ENCODE measurements around the gene SLC13A4. TPM values are rescaled to one million over a fixed set of nuclear protein-coding genes. Genes with fewer than 3 reads are reported as not detected.

The SLC13A4 gene
- total and polyA plus RNA-seq, 2 of the 13 experiments (the other 11 are each of a cell fraction or from before 2014, with no cell fraction given) = 0.04 TPM; not detected in 1

- TF ChIP-seq TEF (CRISPR knock-in tag; IDR thresholded peaks at IDR 0.05) (peak; percentile 80; the same call in 1 of the 2 replicates), BCLAF1 (IDR thresholded peaks at IDR 0.05) (no peak), ZNF589 (CRISPR knock-in tag; conservative IDR thresholded peaks at IDR 0.05) (no peak), NR2F1 (CRISPR knock-in tag; IDR thresholded peaks at IDR 0.05) (no peak), ZNF280D (CRISPR knock-in tag; IDR thresholded peaks at IDR 0.05) (no peak), CSRNP1 (CRISPR knock-in tag; IDR thresholded peaks at IDR 0.05) (no peak), ESRRA (CRISPR knock-in tag; IDR thresholded peaks at IDR 0.05; ENCODE audit: low read depth) (no peak), ZNF839 (CRISPR knock-in tag; IDR thresholded peaks at IDR 0.05; ENCODE audit: borderline replicate concordance) (no peak), SETDB1 (CRISPR knock-in tag; IDR thresholded peaks at IDR 0.05; ENCODE audit: borderline replicate concordance) (no peak), ZNF780A (CRISPR knock-in tag; IDR thresholded peaks at IDR 0.05) (no peak), ZNF598 (CRISPR knock-in tag; IDR thresholded peaks at IDR 0.05; ENCODE audit: borderline replicate concordance) (no peak), ZNF703 (CRISPR knock-in tag; IDR thresholded peaks at IDR 0.05; ENCODE audit: borderline replicate concordance) (no peak), ZNF841 (CRISPR knock-in tag; IDR thresholded peaks at IDR 0.05; ENCODE audit: borderline replicate concordance) (no peak), POLR2AphosphoS2 (IDR thresholded peaks at IDR 0.05; ENCODE audit: low read depth, low read length) (no peak), TFAP4 (IDR thresholded peaks at IDR 0.05; ENCODE audit: borderline replicate concordance, low read depth) (0 out of 2 replicates have a peak, but pooled peaks have one; percentile 8), ZNF816 (CRISPR knock-in tag; IDR thresholded peaks at IDR 0.05; ENCODE audit: borderline replicate concordance) (no peak)
- TF ChIP-seq, protein P1, sequence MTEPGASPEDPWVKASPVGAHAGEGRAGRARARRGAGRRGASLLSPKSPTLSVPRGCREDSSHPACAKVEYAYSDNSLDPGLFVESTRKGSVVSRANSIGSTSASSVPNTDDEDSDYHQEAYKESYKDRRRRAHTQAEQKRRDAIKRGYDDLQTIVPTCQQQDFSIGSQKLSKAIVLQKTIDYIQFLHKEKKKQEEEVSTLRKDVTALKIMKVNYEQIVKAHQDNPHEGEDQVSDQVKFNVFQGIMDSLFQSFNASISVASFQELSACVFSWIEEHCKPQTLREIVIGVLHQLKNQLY (CRISPR knock-in tag; IDR thresholded peaks at IDR 0.05) = no peak
Observed at GRCh38 chr7:135661311-135662122, 66.5 kb downstream of the SLC13A4 start (continued).

Measured in HepG2 (cell line).